ENCODE measurements around the gene CEL.

CEL gene

DNA sequence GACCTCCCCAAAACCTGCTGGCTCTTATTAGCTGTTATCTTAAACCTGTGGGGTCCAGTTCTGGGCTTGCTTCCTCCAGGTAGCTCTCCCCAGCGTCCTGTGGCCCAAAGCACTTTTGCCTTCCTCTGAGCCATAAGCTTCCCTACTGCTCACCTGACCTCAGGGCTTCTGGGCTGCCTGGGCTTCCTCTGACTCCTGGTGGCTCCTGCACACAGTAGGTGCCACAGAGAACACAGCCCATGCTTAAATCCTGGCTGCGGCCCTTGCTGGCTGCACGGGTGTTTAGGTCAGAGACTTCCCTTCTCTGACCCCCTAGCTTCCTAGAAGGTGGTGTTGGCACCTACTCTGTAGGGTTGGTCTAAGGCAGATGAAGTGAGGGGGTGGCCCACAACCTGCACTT lies 56.8 kb downstream of the CEL start:
- Histone ChIP-seq H3K9ac (ENCODE audit: low read length) (no peak overlapping the region), H2BK5ac (ENCODE audit: low read length) (no peak overlapping the region), H4K8ac (ENCODE audit: low read depth, low read length) (no peak overlapping the region), H3K23ac (ENCODE audit: low read length) (no peak overlapping the region), H2BK15ac (replicated peaks; ENCODE audit: low read depth) (no peak overlapping the region), H4K5ac (ENCODE audit: low read length) (no peak overlapping the region), H3K27ac (ENCODE audit: low read depth, low read length) (no peak overlapping the region), H3K4me2 (ENCODE audit: low read length) (no peak overlapping the region), H3K79me2 (ENCODE audit: control insufficient read depth, insufficient read depth, low read length) (no peaks in the 10 kb centered on the region), H2BK120ac (ENCODE audit: low read depth, low read length) (no peak overlapping the region), H3K18ac (ENCODE audit: low read length) (no peak overlapping the region), H2AK5ac (ENCODE audit: low read length) (no peak overlapping the region), H3K79me1 (ENCODE audit: low read length) (no peaks in the 10 kb centered on the region), H3K27me3 (ENCODE audit: insufficient read depth, low read length, poor library complexity) (no peaks in the 10 kb centered on the region), H3K4ac (ENCODE audit: low read depth, low read length) (no peak overlapping the region), H3K4me1 (ENCODE audit: control insufficient read depth, low read depth, low read length) (no peaks in the 10 kb centered on the region), H3K56ac (ENCODE audit: low read length) (no peak overlapping the region), H3K4me3 (ENCODE audit: low read length) (no peak overlapping the region), H3K36me3 (ENCODE audit: control insufficient read depth, insufficient read depth, low read length) (no peaks in the 10 kb centered on the region)
- no peak for DNase-seq
- WGBS (ENCODE audit: extremely low coverage, insufficient coverage, low lambda C conversion rate), result no CpG with 5 or more reads among the region's 3 CpGs

DNA sequence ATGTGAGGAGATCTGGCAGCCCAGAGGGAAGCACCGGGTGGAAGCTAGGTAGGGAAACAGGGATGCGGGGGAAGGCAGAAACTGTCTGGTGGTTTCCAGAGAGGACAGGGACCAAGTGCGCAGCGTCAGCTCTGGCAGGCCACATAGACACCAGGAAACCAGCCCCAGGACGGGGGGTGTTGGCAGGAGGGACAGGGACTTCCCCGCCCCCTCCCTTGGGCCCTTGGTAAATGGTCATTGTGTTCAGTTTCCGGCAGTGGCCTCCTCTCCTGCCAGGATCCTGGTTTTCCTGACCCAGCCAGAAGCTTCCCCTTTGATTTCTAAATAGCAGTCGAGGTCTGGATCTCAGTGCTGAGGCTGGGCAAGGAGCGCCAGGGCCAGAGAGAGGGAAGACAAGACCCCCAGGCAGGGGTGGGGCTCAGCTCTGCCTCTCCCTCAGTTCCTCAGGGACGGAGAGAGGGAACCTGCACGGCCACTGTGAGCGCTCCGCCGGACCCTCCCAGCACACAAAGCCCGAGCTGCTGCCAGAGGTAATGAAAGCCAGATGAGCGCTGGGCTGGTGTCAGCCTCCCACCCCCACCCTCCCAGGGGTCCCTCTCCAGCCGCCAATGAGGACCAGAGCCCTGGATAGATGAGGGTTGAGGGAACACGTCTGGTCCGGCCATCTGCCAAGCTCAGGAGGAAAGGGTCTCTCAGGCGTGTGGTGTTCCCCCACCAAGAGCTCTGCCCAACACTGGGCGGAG lies 57.5 kb downstream of the CEL start:
- no peaks in the 10 kb centered on the region for H3K4me1 ChIP-seq (ENCODE audit: control insufficient read depth, low read depth, low read length)

DNA sequence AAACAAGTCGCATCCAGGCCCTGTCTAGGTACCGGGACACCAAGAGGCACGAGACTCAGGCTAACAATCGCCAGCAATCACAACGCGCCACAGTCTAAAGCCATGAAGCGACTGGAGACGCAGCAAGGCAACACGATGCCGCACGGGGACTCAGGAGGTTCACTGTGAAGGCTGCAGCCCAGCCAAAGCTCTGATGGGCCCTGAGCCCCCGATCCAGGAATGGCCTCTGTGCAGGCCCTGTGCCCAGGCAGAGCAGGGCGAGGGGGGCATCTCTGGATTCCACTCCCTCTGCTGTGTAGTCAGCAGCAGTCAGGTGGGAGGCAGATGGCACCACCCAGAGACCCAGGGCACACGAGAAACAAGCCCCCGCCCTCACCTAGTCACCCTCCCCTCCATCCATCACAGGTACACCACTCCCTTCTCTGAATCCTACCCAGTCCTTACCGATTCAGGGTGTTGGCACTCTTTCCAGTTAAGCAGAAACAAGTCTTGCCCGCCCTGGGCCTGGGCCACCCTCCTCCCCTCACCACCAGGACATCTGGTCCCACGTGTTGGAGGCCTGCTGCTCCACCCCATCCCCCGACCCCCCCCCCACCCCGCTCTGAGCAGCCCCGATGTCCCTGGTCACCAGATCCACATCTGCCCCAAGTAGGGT lies 58.2 kb downstream of the CEL start:
- H3K4me2 ChIP-seq (ENCODE audit: low read length), result peak overlapping the region; percentile 74

More for the DNA sequence above, 57.5 kb downstream of the CEL start:
- Histone ChIP-seq H2BK15ac (replicated peaks; ENCODE audit: low read depth) (no peak overlapping the region), H4K8ac (ENCODE audit: low read depth, low read length) (no peak overlapping the region), H2AK5ac (ENCODE audit: low read length) (no peak overlapping the region), H3K9ac (ENCODE audit: low read length) (peak overlapping the region; percentile 9), H3K4me2 (ENCODE audit: low read length) (no peak overlapping the region), H3K4me3 (ENCODE audit: low read length) (no peak overlapping the region), H4K5ac (ENCODE audit: low read length) (no peak overlapping the region), H2BK5ac (ENCODE audit: low read length) (no peak overlapping the region), H3K79me2 (ENCODE audit: control insufficient read depth, insufficient read depth, low read length) (no peaks in the 10 kb centered on the region), H3K18ac (ENCODE audit: low read length) (no peak overlapping the region), H3K23ac (ENCODE audit: low read length) (no peak overlapping the region), H3K56ac (ENCODE audit: low read length) (no peak overlapping the region), H2BK120ac (ENCODE audit: low read depth, low read length) (no peak overlapping the region), H3K27me3 (ENCODE audit: insufficient read depth, low read length, poor library complexity) (no peaks in the 10 kb centered on the region), H3K79me1 (ENCODE audit: low read length) (no peaks in the 10 kb centered on the region), H3K4ac (ENCODE audit: low read depth, low read length) (no peak overlapping the region), H3K36me3 (ENCODE audit: control insufficient read depth, insufficient read depth, low read length) (no peaks in the 10 kb centered on the region), H3K27ac (ENCODE audit: low read depth, low read length) (no peak overlapping the region)
- DNase-seq, result no peak
- no CpG with 5 or more reads among the region's 21 CpGs for WGBS (ENCODE audit: extremely low coverage, insufficient coverage, low lambda C conversion rate)

DNA sequence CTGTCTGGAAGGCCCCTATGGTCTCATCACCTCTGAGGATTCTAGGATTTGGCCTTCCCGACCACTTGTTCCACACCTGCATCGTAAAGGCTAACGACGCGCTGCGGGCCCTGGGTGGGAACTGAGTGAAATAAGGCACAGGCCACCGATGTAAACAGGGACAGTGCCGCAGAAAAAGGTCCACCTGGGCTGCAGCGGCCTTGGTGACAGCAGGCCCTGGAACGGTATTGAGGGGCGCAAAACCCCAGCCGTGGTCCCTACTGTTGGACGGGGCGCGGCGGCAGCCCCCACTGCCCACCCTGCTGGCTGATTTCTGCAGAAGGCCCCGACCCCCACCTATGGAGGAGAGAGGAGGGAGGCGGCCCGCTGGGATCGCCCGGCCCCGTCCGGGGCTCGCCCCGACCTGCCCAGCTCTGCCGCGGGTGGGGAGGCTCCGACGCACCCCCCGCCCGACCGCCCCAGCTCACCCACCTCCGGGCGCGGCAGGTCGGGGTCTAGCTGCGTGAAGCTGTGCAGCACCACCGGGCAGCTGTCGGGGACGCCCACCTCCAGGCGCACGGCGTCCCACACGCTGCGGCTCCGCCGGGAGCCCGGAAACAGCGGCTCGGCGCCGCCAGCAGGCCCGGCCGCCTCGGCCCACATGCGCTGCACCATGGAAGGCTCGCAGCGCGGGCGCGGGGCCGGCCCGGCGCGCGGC lies 58.9 kb downstream of the CEL start:
- peak overlapping the region; percentile 91 for H3K56ac ChIP-seq (ENCODE audit: low read length)
- H3K23ac ChIP-seq (ENCODE audit: low read length), result peak overlapping the region; percentile 66
- H4K8ac ChIP-seq (ENCODE audit: low read depth, low read length), result no peak overlapping the region
- H2BK5ac ChIP-seq (ENCODE audit: low read length), result no peak overlapping the region
- no peak overlapping the region for H4K5ac ChIP-seq (ENCODE audit: low read length)
- no peaks in the 10 kb centered on the region for H3K4me1 ChIP-seq (ENCODE audit: control insufficient read depth, low read depth, low read length)
- H3K27me3 ChIP-seq (ENCODE audit: insufficient read depth, low read length, poor library complexity), result no peaks in the 10 kb centered on the region
- H2BK120ac ChIP-seq (ENCODE audit: low read depth, low read length), result no peak overlapping the region
- H3K36me3 ChIP-seq (ENCODE audit: control insufficient read depth, insufficient read depth, low read length), result no peaks in the 10 kb centered on the region
- no peaks in the 10 kb centered on the region for H3K79me2 ChIP-seq (ENCODE audit: control insufficient read depth, insufficient read depth, low read length)
- H3K4ac ChIP-seq (ENCODE audit: low read depth, low read length), result no peak overlapping the region
- H3K9ac ChIP-seq (ENCODE audit: low read length), result peak overlapping the region; percentile 76
- H3K4me2 ChIP-seq (ENCODE audit: low read length), result peak overlapping the region; percentile 74
- no peaks in the 10 kb centered on the region for H3K79me1 ChIP-seq (ENCODE audit: low read length)
- no peak overlapping the region for H3K27ac ChIP-seq (ENCODE audit: low read depth, low read length)
- no peak for DNase-seq
- no peak overlapping the region for H2AK5ac ChIP-seq (ENCODE audit: low read length)
- H3K4me3 ChIP-seq (ENCODE audit: low read length), result peak overlapping the region; percentile 46
- WGBS (ENCODE audit: extremely low coverage, insufficient coverage, low lambda C conversion rate), result no CpG with 5 or more reads among the region's 66 CpGs
- H2BK15ac ChIP-seq (replicated peaks; ENCODE audit: low read depth), result no peak overlapping the region
- peak overlapping the region; percentile 25 for H3K18ac ChIP-seq (ENCODE audit: low read length)

More for the DNA sequence above, 58.2 kb downstream of the CEL start:
- no peaks in the 10 kb centered on the region for H3K27me3 ChIP-seq (ENCODE audit: insufficient read depth, low read length, poor library complexity)
- no peak overlapping the region for H3K23ac ChIP-seq (ENCODE audit: low read length)
- no peak overlapping the region for H3K4me3 ChIP-seq (ENCODE audit: low read length)
- no peaks in the 10 kb centered on the region for H3K36me3 ChIP-seq (ENCODE audit: control insufficient read depth, insufficient read depth, low read length)
- H2BK120ac ChIP-seq (ENCODE audit: low read depth, low read length), result no peak overlapping the region
- DNase-seq, result no peak
- no peak overlapping the region for H2BK5ac ChIP-seq (ENCODE audit: low read length)
- no peak overlapping the region for H2BK15ac ChIP-seq (replicated peaks; ENCODE audit: low read depth)
- no peak overlapping the region for H4K5ac ChIP-seq (ENCODE audit: low read length)
- H3K79me2 ChIP-seq (ENCODE audit: control insufficient read depth, insufficient read depth, low read length), result no peaks in the 10 kb centered on the region
- H3K9ac ChIP-seq (ENCODE audit: low read length), result peak overlapping the region; percentile 76
- no peak overlapping the region for H2AK5ac ChIP-seq (ENCODE audit: low read length)
- no peaks in the 10 kb centered on the region for H3K4me1 ChIP-seq (ENCODE audit: control insufficient read depth, low read depth, low read length)
- no peak overlapping the region for H3K4ac ChIP-seq (ENCODE audit: low read depth, low read length)
- peak overlapping the region; percentile 91 for H3K56ac ChIP-seq (ENCODE audit: low read length)
- H3K27ac ChIP-seq (ENCODE audit: low read depth, low read length), result no peak overlapping the region
- no peak overlapping the region for H3K18ac ChIP-seq (ENCODE audit: low read length)
- H4K8ac ChIP-seq (ENCODE audit: low read depth, low read length), result no peak overlapping the region
- H3K79me1 ChIP-seq (ENCODE audit: low read length), result no peaks in the 10 kb centered on the region
- WGBS (ENCODE audit: extremely low coverage, insufficient coverage, low lambda C conversion rate), result no CpG with 5 or more reads among the region's 21 CpGs

Small RNAs within 50 kb of the gene (small RNA-seq; reads per million reads assigned to genes)
- 0.54 reads per million for gene MIR6877 (ENCODE audit: insufficient read depth)
